HG02852 (cell line): Measurements from ENCODE around the gene DOK5.
"Not testable (repeated sequence)": the region's sequence is repeated elsewhere in the genome, so short reads cannot be mapped to it uniquely, and the experiment has no call there.

ENCODE experiments used
- ATAC-seq: cut with Tn5 transposase; IDR thresholded peaks from one replicate; pipeline ENCODE4 v1.9.1; 2021; ENCODE audit warnings: mild to moderate bottlenecking, moderate library complexity; ENCODE audit not compliant: unreplicated experiment

Gene DOK5

GRCh38 chr20:54469952-54470351 is 5.4 kb upstream of the DOK5 start:
- no peak for ATAC-seq

- ATAC-seq, result no peak
These were observed 4.7 kb upstream of the DOK5 start for GRCh38 chr20:54470697-54471096.

DNA sequence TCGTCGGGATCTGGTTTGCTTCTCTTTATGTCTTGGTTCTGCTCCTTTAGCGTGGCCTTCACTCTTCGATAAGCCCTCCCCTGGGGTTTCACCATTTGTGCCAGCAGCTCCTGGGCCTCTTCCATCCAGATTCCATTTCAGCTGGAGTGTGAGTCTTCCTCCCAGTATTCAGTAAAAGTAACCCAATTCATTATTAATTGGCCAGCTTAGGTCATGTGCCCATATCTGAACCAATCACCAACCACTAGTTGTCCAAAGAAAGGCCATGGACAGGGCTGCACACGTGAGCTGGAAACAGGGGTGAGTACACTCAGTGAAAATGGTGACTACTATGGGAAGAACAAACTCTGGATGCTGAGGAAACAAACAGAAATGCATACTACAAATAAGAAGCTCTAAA is 2.8 kb upstream of the DOK5 start:
- ATAC-seq, result no peak

DNA sequence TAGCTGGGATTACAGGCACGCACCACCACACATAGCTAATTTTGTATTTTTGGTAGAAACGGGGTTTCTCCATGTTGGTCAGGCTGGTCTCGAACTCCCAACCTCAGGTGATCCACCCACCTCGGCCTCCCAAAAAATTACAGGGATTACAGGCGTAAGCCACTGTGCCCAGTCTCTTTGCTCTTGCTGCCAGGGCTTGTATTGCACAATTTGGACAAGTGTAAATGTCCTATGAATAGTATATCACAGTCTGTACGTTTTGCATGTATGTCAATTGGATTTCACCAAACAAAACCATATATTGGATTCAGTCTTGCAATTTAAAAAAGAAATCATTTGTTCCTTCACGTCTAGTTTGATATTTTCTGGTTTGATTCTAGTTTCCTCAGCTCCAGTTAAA is 2.1 kb upstream of the DOK5 start:
- ATAC-seq, result no peak

- ATAC-seq, result no peak
These were observed 1.3 kb upstream of the DOK5 start for GRCh38 chr20:54474046-54474445.

DNA sequence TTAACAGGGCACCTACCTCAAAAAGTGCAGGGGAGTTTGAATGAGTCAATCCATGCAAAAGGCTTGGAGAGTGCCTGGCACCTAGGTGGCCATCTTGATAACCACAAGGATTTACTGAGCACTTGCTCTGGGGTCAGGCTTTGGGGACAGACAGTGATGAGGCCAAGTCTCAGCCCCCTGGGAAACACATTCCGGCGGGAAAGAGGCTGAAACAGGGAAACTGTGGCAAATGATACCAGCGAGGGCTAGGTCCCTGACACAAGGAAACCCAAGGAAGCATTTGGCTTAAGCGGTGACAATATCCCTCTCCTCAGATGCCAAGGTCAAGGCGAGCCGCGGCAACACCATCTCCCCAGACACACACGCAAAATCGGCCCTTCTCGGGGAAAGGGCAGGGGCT is 527 bp upstream of the DOK5 start:
- ATAC-seq, result no peak

DNA sequence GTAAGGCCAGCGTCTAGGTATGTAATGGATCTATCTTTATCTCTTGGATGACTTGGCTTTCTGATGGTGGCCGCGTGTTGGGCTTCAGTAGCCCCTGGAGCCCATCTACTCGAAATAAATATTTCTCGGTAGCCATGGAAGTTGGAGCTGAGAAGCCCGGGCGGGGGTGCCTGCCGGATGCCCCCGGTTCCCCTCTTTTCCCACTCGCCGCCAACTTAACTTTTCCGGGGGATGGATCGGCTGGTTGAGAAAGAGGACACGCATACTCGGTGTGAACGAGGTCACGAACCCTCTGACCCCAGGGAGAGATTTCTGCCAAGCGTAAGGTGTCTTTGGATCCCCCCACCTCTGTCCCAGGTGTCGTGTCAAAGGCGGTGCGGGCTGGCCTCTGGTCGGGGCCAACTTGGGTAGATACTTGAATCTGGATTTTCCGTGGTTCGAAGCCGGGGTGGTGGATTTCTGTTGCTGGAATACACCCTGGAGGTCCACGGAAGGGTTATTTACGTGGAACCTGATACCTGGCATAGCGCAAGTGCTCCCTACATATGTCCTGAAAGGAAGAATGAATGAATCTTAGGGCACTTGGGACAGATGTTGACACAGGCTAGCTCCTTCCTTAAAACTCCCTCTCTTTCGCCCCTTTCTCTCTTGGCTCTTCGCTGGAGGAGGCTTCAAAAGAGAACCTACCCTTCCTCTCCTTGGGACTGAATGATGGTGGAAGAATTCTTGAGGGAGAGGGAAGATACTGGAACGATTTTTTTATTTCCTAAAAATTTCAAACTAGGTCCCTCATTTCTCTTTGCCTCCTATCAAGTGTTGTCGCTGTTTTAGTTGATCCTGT is 996 bp downstream of the DOK5 start:
- no peak for ATAC-seq

GRCh38 chr20:54477191-54477955 is 2.0 kb downstream of the DOK5 start:
- no peak for ATAC-seq

GRCh38 chr20:54479138-54479906 is 3.9 kb downstream of the DOK5 start:
- ATAC-seq, result no peak

- not testable (repeated sequence) for ATAC-seq
These were observed 4.5 kb downstream of the DOK5 start for GRCh38 chr20:54479937-54480336.

DNA sequence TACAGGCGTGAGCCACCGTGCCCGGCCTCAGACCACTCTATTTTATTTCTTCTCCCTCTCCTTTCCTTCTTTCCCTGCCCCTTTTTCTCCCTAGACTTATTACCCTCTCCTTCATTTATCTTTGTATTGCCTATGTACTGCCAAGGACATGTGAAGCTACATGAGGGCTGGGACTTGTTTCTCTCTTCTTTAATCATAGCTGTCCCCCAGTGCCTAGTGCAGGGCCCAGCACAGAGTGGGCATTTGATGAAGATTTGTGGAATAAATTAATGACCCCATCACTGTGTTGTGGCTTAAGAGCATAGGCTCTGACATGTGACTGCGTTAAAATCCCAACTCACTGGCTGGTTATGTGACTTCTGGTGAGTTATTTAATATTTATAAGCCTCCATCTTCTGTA is 6.0 kb downstream of the DOK5 start:
- ATAC-seq, result no peak

DNA sequence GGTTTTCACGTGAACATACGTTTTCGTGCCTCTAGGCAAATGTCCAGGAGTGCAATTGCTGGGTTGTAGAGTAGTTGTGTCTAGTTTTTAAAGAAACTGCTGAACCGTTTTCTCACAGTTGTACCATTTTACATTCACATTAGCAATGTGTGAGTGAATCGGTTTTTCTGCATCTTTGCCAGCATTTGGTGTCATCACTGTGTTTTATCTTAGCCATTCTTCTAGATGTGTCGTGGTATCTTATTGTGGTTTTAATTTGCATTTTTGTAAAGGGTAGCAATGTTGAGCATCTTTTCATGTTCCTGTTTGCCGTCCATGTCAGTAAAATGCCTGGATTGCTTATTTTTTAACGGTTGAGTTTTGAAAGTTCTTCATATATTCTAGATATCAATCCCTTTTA is 10.2 kb downstream of the DOK5 start:
- no peak for ATAC-seq

GRCh38 chr20:54486585-54486984 is 11.2 kb downstream of the DOK5 start:
- no peak for ATAC-seq

- ATAC-seq, result no peak
These were observed 13.0 kb downstream of the DOK5 start for GRCh38 chr20:54488442-54488841.

- ATAC-seq, result no peak
These were observed 16.1 kb downstream of the DOK5 start for GRCh38 chr20:54491506-54491905.

DNA sequence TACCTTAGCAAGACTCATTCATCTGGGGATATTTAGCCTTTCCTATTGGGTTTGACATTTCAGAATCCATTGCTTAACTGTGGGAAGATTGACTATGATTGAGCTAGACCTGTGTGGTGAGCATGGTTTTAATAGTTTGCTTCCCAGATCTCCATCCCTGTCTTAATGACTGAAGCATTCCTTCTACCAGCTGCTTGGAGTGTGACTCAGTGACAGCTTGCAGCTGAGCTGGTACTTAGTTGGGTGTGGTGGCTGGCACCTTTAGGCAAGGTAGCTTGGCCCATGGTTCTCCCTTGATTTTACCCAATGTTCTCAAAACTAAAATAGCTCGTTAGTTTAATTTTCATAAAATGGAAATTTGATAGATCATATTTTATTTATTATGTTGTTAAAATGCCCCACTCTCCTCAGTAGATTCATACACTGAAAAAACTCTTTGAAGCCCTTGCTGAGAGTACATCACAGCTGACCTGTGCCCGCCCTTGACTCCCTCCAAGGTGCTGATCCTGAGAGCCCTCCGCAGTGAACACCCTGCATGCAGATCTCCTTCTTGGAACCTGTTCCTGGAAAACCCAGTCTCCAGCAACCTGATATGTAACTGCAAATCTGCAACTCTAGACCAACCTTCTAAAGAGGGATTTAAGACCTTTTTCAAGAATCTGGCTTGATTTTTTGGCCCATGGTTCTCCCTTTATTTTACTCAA is 19.1 kb downstream of the DOK5 start:
- ATAC-seq, result no peak

- ATAC-seq, result no peak
These were observed 22.7 kb downstream of the DOK5 start for GRCh38 chr20:54497931-54498718.

DNA sequence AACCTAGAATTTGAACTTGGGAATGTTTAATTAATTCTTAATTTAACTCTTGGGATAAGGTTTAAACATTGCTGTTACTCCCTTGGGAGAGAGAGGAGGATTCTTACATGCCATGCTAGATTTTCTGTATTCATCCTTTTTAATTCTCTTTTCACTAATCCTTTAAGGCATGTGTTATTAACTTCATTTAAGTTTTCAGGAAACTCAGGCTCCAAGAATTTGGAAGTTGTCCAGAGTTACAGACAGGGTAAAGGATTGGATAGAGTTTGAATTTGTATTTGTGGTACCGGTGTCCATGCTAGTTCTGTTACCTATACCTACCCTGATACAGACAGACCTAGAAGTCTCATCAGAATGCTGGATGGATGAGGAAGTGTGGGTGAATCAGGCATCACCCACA is 23.7 kb downstream of the DOK5 start:
- ATAC-seq, result no peak

GRCh38 chr20:54502179-54502578 is 26.8 kb downstream of the DOK5 start:
- ATAC-seq, result no peak

- ATAC-seq, result no peak
These were observed 31.2 kb downstream of the DOK5 start for GRCh38 chr20:54506643-54507042.
